Endometrial microvascular endothelial cells (primary cell): ENCODE results near the gene PMVK. TPM values are rescaled to one million over a fixed set of nuclear protein-coding genes. Genes with fewer than 3 reads are reported as not detected.

ENCODE experiments used
- in situ Hi-C: cut with HindIII; loops from 2 replicates; pipeline ENCODE4 v1.10.0; 2017; ENCODE audit warnings: low sequenced_read_pairs, low pct_unique_long_range_greater_than_20kb; ENCODE audit errors: inconsistent ontology term
- total RNA-seq: library from RNA; depleted of rRNA; stranded (reverse); fragments of >200 nt; gene quantifications from one replicate; pipeline ENCODE4 v1.2.3, GENCODE V29; 2015; ENCODE audit errors: inconsistent ontology term

PMVK gene
- total RNA-seq, 1 donor from 2014 or later, result 16.1 TPM

DNA sequence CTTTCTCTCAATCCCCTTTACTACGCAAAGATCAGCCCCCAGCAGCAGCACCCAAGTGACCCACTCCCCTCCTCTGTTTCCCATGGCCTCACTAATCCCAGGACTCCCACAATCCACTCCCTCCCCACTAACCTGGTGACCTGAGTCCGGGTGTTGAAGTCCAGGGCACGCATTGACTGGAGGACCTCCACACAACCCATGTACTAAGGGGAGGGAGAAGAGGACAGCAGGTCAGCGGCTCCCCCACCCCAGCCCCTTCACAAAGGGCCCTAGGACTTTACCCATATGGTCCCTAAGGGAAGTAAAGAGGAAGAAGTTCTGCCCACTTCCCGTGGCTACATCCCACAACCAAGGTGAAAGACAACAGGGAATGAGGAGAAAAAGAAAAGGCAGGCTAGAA, 32.7 kb upstream of the PMVK start:
- in situ Hi-C loops, result no loop called here

DNA sequence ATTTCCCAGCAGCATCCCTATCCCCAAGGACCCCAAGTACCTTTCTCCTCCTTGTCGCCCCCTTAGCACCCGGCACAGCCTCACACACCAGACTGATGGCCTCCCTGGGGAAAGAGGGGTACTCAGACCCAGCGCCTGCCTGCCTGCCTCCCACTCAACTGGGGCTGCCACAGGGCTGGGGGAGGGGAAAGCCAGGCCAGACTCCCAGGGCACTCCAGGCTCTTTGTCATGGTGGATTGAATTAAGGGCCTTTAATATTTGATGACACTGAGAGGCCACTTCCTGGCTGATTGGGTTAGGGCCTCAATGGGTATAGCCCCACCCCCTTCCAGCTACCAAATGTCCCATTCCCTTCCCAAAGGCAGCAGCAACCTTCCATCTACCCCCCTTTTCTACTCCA, 32.2 kb upstream of the PMVK start:
- in situ Hi-C loops, result no loop called here

DNA sequence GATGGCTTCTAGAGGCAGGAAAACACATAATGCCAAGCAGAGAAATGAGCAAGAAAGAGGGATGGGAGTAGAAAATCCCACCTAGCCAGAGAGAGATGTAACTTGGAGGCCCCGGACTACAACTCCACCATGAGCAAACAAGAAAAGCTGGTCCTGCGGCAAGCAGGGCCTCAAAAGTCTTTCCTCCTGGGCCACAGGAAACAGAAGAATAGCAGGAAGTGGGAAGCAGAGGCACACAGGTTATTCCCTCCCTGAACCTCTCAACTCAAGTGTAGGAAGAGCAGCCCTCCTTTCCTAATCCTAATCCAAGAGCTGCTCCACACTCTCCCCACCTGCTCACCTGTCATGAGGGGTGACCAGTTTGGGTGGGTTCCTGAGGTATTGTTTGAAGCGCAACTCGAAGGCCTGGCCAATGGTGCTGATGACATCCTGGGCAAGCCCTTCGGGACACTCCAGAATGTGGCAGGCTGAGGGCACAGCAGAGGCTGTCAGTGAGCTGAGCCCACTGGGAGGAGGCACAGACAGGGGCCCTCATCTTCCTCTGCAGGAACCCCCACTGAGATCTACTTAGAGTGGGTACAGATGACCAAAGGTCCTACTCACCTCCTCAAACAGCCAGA, 30.9 kb upstream of the PMVK start:
- in situ Hi-C loops, result no loop called here

DNA sequence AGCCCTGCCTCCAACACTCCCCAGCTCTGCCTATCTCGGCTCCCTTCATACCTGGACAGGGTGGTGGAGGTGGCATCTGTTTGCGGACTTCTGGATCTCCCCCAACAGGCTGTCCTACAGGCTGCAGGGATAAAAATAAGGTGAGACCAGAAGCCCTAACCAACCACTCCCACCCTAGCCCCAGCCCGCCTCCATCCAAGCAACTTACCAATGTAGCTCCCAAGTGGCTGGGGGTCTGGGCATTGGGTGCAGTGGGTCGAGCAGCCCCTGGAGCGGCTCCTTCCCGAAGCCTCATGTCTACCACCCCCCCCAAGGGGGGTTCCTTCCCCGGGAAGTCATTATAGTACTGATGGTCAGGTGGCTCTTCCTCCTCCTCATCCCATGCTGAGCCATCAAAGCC, 29.6 kb upstream of the PMVK start:
- in situ Hi-C loops, result no loop called here

DNA sequence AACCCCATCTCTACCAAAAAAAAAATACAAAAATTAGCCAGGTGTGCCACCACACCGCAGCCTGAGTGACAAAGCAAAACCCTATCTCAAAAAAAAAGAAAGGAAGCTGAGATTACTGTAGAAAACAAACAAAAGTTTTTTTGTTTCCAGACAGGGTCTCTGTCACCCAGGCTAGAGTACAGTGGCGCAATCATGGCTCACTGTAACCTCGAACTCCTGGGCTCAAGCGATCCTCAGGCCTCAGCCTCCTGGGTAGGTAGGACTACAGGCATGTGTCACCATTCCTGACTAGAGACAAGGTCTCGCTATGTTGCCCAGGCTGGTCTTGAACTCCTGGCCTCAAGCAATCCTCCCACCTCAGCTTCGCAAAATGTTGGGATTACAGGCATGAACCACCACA, 27.8 kb upstream of the PMVK start:
- in situ Hi-C loops, result no loop called here

DNA sequence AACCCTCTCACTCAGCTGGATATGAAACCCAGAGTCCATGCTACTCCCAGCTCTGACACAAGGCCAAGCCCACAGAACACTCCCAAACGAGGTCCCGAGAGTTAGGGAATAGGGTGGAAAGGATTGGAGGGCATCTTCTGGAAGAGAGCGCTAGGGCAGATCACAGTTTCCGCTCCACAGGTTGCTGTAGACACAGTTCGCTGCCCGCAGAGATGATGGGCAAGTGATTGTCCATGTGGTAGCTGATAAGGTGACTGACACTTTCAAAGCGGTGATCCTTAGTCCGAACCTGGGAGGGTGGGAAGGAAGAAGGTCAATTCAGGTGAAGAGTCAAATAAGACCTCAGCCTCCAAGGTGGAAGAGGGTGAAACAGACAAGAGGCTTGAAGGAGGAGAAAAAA, 27.1 kb upstream of the PMVK start:
- in situ Hi-C loops, result no loop called here

DNA sequence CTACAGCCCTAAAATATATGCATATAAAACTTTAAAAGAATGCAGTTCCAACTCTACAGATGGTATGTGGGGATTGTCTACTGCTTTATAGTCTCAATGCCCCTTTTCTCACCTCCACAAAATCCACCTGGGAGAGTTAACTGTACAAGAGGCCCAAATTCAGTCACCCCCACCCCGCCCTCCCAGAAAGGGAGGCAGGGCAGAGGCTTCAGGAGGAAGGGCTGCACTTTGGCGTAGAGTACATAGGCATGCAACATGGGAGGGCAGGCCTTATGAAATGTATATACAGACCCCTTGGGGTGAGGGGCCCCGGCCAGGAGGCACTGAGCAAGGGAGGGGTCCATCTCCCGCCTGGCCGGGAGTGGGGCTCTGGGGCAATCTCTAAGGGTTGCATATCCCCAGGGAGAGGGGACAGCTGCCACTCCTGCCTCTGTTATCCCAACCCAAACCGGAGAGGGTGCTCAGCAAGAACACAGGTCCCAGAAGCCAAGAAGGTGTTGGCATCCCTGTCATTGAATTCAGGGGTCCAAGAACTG, 26.3 kb upstream of the PMVK start:
- in situ Hi-C loops, result no loop called here

DNA sequence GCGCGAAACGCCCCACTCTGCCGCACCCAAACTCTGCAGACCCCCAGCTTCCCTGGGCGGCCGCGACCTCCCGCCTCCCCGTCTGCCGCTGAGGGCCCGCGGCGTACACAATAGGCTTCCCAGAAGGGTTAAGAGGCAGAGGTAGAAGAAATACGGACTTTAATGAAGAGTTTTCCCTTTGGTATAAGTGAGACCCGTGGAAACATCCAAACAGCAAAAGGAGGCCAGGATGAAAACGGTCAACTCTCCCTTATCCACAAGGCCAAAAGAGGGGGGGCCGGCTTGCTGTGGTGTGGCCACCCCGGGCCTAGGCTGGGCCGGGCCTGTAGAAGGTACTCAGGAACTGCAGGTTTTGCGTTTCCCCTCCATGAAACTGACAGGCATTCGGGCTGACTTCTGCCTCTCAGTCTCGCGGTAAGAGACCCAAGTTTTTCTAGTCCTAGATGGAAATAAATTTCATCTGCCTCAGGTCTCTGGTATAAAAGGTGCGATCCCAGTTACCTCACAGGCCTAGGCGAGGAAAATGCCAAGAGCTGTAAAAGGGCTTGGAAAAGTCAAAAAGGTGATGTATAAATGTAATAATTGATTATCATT, 25.7 kb upstream of the PMVK start:
- in situ Hi-C loops, result no loop called here

DNA sequence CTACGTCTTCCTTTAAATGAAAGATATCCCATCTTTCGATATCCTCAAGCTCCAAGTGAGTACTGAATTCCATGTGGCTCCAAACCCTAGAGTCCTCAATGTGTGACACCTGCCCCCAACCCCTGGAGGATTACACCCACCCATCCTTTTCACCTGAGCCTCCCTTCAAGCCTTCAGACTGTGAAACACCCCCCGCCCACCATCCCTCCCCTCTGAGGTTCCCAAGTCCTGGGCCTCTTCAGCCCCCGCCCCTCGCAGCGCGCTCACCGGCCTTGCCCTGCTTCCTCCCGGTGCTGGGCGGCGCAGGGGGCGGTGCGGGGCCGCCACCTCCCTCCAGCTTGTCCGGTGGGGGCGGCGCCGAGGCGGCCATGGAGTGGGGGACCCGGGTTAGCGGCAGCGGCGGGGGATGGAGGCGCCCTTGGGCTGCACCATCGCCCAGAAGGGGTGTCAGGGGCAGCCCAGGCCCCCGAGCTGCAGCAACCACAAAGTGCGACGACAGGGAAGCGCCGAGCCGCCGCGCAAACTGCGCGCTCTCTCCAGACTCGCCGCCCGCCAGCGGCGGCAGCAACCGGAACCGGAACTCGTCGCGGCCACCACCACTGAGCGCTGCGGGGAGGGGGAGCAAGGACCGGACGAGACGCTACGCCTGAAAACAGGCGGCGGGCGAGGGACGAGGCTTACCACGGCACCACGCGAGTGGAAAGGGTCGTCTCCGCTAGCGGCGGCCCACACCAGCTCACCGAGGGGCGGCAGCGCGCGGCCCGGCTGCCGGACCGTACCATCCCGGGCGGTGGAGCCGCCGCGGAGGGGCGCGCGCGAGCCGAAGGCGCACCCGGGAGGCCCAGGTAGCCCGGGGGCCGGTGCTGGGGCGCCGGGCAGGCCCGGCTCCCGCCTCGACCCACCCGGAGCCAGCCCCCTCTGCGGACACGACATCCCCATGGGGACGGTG, 25.0 kb upstream of the PMVK start, which contains the start of gene PYGO2:
PYGO2 (minus strand) TSS at position 576 of the 949 bp plus-strand sequence; CDS start at position 370, 206 bp downstream.
- in situ Hi-C loops, result no loop called here

DNA sequence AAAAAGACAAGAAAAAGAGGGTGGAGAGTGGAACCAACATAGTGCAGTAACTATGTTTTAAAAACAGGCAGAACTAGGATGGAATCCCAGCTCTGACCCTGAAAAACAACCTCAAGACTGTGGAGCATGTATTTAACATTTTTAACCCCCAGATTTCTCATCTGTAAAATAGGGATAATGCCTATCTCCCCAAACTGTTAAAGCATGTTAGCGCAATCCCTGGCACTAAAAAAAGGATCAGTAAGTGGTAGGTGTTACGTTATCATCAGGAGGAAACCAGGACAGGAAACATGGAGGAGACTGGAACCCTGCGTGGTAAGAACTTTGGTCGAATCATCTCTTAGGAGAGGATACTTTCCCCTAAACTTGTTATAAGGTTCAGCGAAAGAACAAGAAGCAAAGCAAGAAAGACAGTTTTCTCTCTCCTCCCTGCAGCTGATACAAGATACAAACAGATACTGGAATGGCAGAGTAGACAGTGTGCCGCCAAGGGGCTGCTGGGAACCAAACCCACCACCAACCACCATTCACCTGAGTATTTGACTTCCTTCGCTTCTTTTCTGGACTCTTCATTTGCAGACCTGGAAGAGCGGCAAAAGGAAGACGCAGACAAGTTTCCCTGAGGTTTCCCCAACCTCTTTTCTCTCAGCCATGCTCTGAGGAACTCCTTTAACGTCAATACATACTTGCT, 24.1 kb upstream of the PMVK start:
- in situ Hi-C loops, result no loop called here

DNA sequence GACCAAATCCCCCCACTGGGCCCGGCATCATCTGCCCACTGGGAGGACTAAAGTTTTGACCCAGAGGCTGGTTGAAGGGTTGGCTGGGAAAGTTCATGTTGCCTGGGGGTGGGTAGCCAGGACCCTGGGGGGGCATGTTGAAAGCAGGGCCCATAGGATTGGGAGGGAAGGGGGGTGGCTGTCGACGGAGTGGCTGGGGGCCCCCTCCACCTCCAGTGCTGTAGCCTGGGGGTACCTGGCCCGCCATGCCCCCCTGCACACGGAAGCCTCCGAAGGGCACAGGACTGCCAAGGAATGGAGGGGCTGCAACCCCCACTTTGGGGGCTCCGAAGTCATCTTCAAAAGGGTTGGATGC, 22.9 kb upstream of the PMVK start:
- in situ Hi-C loops, result no loop called here

DNA sequence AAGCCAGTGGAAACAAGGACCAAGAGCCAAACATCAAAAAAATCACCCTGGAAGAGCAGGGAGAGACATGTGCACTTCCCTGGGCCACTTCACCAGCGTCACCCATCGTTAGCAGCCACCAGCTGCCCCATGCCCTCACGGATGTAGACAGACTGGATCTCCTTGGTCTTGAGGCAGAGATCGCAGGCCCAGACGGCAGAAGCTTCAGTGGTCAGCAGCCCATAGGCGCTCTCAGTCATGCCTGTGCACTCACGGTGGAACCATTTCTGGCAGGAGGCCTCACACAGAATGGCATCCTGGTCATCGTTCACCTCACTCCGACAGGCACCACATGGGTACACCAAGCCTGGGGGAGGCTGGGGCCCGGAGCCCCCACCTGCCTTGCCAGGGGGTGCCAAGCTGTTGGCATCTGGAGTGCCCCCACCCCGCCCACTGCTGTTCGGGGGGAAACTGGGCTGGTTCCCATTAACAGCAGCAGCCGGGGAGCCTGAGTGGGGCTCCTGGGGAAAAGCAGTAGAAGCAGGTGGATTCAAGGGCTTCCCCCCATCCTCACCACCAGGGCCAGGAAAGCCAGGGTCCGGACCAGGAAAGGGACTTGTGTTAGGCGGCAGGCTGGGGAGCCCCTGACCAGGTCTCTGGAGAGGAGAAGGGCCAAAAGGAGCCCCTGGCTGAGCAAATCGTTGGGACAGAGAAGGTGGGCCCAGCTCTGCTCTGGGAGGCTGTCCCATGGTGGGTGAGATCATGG, 22.3 kb upstream of the PMVK start:
- in situ Hi-C loops, result no loop called here

DNA sequence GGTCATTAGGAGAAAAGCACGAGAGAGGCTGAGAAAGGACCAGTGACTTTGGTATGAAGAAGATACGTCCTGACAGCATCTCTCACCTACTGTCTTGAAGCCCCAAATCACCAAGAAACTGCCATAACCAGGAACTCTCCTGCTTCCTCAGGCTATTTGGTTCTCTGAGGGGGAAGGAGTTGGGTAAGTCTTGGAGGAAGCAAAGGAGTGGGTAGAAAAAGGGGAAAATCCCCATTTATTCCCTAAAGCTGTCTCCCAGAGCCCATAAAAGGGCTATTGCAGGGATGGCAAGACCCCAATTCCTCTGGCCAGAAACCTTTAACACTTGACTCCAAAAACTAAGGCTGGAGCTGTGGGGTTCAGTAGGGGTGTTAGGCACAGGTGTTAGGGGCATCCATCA, 21.5 kb upstream of the PMVK start:
- in situ Hi-C loops, result no loop called here

DNA sequence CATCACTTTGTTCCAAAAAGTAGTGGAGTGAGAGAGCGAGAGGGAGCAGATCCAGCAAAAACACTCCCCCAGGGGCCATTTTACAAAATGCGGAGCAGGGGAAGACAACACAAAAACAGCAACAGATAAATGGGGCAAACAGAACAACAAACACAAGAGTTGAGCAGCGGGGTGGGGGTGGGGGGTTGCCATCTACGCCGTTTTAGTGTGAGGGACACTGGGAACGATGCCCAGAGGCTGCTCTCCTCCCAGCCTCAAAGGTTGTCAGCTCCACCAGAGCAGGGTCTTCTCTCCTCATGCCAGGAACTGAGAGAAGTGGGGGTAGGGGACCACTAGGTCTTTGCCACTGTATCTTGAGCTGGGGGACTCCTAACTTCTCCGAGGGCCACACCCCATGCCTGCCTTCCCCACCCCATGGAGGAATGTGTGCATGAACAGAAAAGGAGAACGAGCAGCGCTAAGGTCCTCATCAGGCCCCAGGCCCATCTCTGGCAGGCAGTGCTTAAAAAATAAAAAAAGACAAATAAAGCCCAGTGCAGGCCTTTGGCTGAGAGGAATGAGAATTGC, 20.7 kb upstream of the PMVK start:
- in situ Hi-C loops, result no loop called here

DNA sequence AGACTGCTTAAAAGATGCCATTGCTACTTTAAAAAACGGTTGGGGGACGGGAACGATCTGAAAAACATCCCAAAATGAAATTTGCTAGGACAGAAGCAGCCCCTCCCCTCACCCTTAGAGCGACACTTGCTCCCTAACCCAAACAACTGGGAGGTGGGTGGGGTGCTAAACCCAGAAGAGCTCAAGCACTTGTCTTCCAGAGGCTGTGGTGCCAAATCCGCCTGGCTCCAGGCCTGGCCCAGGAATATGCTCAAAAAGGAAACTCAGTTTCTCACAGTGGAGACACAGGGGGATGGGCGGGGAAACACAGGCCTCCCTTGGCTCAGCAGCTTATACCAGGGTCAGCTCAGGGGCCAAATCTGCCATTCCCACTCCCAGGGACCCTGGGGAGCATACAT, 20.0 kb upstream of the PMVK start:
- in situ Hi-C loops, result no loop called here

DNA sequence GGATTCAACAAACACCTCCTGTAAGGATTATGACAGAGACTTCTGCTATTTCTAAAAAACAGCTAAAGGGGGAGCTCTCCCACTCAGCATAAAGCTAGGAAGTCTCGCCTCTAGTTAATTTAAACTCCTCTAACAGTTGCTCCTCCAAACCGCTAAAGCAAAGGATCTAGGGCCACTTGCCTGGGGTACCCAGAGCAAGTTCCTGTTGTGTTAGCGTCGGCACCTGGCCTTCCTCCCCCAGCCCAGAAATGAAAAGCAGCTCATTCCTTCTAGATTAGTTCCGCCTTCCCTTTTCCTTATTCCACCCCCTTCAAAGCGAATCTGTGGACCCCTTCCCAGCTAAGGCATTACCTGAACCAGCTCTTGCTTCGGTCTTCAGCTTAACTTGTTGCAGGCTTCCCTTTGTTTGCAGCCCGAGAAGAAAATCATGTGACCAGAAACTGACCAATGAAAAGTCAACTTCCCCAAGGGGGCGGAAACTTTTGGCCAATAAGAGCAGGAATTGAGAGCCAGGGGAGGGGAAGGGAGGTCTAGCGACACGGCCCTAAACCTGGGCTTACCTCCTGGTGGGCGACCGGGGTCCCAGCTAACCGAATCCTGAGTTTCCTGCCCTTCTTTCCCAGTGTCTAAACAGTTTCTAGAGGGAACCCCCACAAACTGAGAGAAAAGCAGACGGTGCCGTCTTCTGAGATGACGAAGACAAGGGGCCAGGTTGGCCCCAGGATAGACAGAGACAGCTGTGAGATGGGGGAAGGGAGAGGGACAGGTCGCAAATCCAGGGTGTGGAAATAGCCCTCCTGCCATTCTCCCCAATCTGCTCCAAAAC, 19.4 kb upstream of the PMVK start, which contains the start of gene PBXIP1:
PBXIP1 (minus strand) TSS at position 382 of the 826 bp plus-strand sequence. CDS start 2,378 bp downstream, outside the sequence.
- in situ Hi-C loops, result no loop called here

DNA sequence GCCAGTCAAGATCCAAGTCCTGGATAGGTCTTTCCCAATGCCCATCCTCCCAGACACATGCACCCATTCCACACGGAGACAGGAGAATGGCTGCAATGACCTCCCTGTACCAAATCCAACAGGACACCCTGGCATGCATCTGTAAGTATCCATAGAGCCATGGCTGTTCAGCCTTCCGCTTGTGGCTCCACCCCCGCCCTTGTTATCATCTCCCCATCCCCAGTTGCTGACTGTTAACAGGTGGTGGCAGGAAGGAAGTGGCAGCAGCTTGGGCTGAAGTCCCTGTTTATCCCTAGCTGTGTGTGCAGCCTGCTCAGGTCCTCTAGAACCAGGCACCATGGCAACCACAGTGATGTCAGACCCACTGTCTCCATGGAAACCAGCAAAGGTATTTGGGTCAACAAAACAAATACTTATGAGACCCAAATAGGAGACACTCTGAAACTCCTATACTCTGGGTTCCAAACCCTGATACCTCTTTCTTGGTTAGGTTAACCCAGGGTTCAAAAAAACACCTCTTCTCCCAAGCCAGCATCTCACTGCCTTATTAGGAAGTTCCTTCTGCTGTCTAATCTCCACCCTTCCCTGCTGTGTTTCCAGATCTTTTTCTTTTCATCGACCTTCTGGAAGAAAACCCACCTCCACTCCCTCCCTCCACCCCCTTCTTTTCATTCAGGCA, 18.7 kb upstream of the PMVK start:
- in situ Hi-C loops, result no loop called here
